Effector memory CD8-positive, alpha-beta T cell (primary cell): ENCODE data around the gene COG1.
A peak's percentile ranks its signal among the peaks of the same experiment; 100 is the strongest.

Experiments
- ATAC-seq: fragments of 150-1000 bp; cut with Tn5 transposase; replicated peaks from 2 replicates; pipeline ENCODE4 v1.10.0; 2021; ENCODE audit warnings: mild to moderate bottlenecking, moderate library complexity
- DNase-seq, 3 experiments: peaks; one replicate each; pipeline ENCODE4 v3.0.0; 2021
- H3K27ac Mint-ChIP-seq, 2 donors: one replicate each; pipeline ENCODE4 v1.8.0; 2022; ENCODE audit warnings: mild to moderate bottlenecking in 2 of 2, mixed read lengths in 2 of 2, moderate library complexity in 2 of 2
- H3K27me3 Mint-ChIP-seq, 2 donors: one replicate each; pipeline ENCODE4 v1.8.0; 2022; ENCODE audit warnings: mixed read lengths in 2 of 2
- H3K36me3 Mint-ChIP-seq: one replicate; pipeline ENCODE4 v1.8.0; 2022; ENCODE audit warnings: mild to moderate bottlenecking, moderate library complexity, mixed read lengths; ENCODE audit not compliant: insufficient read depth
- H3K4me1 Mint-ChIP-seq, 2 donors: one replicate each; pipeline ENCODE4 v1.8.0; 2022; ENCODE audit warnings: low read depth in 2 of 2, mixed read lengths in 2 of 2
- H3K4me3 Mint-ChIP-seq, 2 donors: one replicate each; pipeline ENCODE4 v1.8.0; 2022; ENCODE audit warnings: mild to moderate bottlenecking in 2 of 2, mixed read lengths in 2 of 2, moderate library complexity in 2 of 2
- H3K9me3 Mint-ChIP-seq, 2 donors: one replicate each; pipeline ENCODE4 v1.8.0; 2022; ENCODE audit warnings: mixed read lengths in 2 of 2

The COG1 gene

GRCh38 chr17:73232587-73233373, 39.9 kb downstream of the COG1 start:
- Mint-ChIP-seq H3K4me3 (peak overlapping the region; percentile 94 to 95), H3K36me3 (peaks cover 25% of the 10 kb centered on the region), H3K27ac (peak overlapping the region; percentile 97), H3K27me3 (no peaks in the 10 kb centered on the region), H3K9me3 (no peaks in the 10 kb centered on the region), H3K4me1 (peaks cover 50 to 54% of the 10 kb centered on the region in 2 donors)
- ATAC-seq (peak; percentile 46), DNase-seq (peak in 1 of 3 experiments; percentile 4)

GRCh38 chr17:73234736-73235135, 41.9 kb downstream of the COG1 start:
- H3K27ac Mint-ChIP-seq: no peak overlapping the region

GRCh38 chr17:73237714-73238113, 44.9 kb downstream of the COG1 start:
- H3K36me3 Mint-ChIP-seq: peaks cover 9% of the 10 kb centered on the region
- peak overlapping the region; percentile 9 to 63 for H3K27ac Mint-ChIP-seq
- H3K9me3 Mint-ChIP-seq: no peaks in the 10 kb centered on the region
- no peaks in the 10 kb centered on the region for H3K27me3 Mint-ChIP-seq
- H3K4me3 Mint-ChIP-seq: peak overlapping the region; percentile 7 to 40
- ATAC-seq (peak; percentile 44), DNase-seq (no peak)
- peaks cover 25 to 27% of the 10 kb centered on the region in 2 donors for H3K4me1 Mint-ChIP-seq

More at GRCh38 chr17:73234736-73235135, 41.9 kb downstream of the COG1 start:
- Mint-ChIP-seq H3K27me3 (no peaks in the 10 kb centered on the region), H3K9me3 (no peaks in the 10 kb centered on the region), H3K4me1 (peaks cover 39 to 42% of the 10 kb centered on the region in 2 donors), H3K36me3 (peaks cover 25% of the 10 kb centered on the region), H3K4me3 (no peak overlapping the region)
- DNase-seq (no peak), ATAC-seq (no peak)

- Mint-ChIP-seq H3K9me3 (no peaks in the 10 kb centered on the region), H3K4me1 (peaks cover 12 to 17% of the 10 kb centered on the region in 2 donors), H3K27me3 (no peaks in the 10 kb centered on the region), H3K36me3 (peaks cover 24% of the 10 kb centered on the region), H3K27ac (no peak overlapping the region), H3K4me3 (no peak overlapping the region)
- no peak for ATAC-seq
- no peak for DNase-seq
Observed at GRCh38 chr17:73240561-73240960, 47.7 kb downstream of the COG1 start.

GRCh38 chr17:73247726-73248125, 54.9 kb downstream of the COG1 start:
- no peaks in the 10 kb centered on the region for H3K27me3 Mint-ChIP-seq
- ATAC-seq: no peak
- no peak for DNase-seq
- H3K4me1 Mint-ChIP-seq: no peaks in the 10 kb centered on the region
- no peak overlapping the region for H3K4me3 Mint-ChIP-seq
- peak overlapping the region in 1 of 2 donors; percentile 8 for H3K27ac Mint-ChIP-seq
- no peaks in the 10 kb centered on the region for H3K9me3 Mint-ChIP-seq
- H3K36me3 Mint-ChIP-seq: peaks cover 32% of the 10 kb centered on the region

- H3K27me3 Mint-ChIP-seq: no peaks in the 10 kb centered on the region
- no peaks in the 10 kb centered on the region for H3K9me3 Mint-ChIP-seq
- no peak overlapping the region for H3K4me3 Mint-ChIP-seq
- DNase-seq (no peak), ATAC-seq (no peak)
- no peaks in the 10 kb centered on the region for H3K4me1 Mint-ChIP-seq
- H3K27ac Mint-ChIP-seq: no peak overlapping the region
- H3K36me3 Mint-ChIP-seq: peaks cover 28% of the 10 kb centered on the region
Observed at GRCh38 chr17:73248532-73248931, 55.7 kb downstream of the COG1 start.

GRCh38 chr17:73249700-73250099, 56.8 kb downstream of the COG1 start:
- ATAC-seq (no peak), DNase-seq (no peak)
- no peaks in the 10 kb centered on the region for H3K4me1 Mint-ChIP-seq
- no peak overlapping the region for H3K4me3 Mint-ChIP-seq
- no peaks in the 10 kb centered on the region for H3K9me3 Mint-ChIP-seq
- no peaks in the 10 kb centered on the region for H3K27me3 Mint-ChIP-seq
- peaks cover 16% of the 10 kb centered on the region for H3K36me3 Mint-ChIP-seq
- H3K27ac Mint-ChIP-seq: no peak overlapping the region

- DNase-seq: no peak
- Mint-ChIP-seq H3K27ac (peak overlapping the region; percentile 59 to 72), H3K36me3 (peaks cover 10% of the 10 kb centered on the region), H3K4me3 (no peak overlapping the region), H3K9me3 (no peaks in the 10 kb centered on the region), H3K4me1 (peaks cover 0 to 3% of the 10 kb centered on the region in 2 donors), H3K27me3 (peaks cover 0 to 5% of the 10 kb centered on the region in 2 donors)
- ATAC-seq: no peak
Observed at GRCh38 chr17:73250851-73251640, 58.2 kb downstream of the COG1 start.

- ATAC-seq: no peak
- no peak for DNase-seq
- Mint-ChIP-seq H3K9me3 (no peaks in the 10 kb centered on the region), H3K4me3 (no peak overlapping the region), H3K36me3 (peaks cover 7% of the 10 kb centered on the region), H3K4me1 (peaks cover 0 to 3% of the 10 kb centered on the region in 2 donors), H3K27ac (no peak overlapping the region), H3K27me3 (peaks cover 0 to 5% of the 10 kb centered on the region in 2 donors)
Observed at GRCh38 chr17:73251871-73252270, 59.0 kb downstream of the COG1 start.

- peaks cover 0 to 3% of the 10 kb centered on the region in 2 donors for H3K4me1 Mint-ChIP-seq
- peak; percentile 70 for ATAC-seq
- H3K36me3 Mint-ChIP-seq: no peaks in the 10 kb centered on the region
- no peak overlapping the region for H3K27ac Mint-ChIP-seq
- DNase-seq: peak; percentile 41 to 48 (median 48)
- no peaks in the 10 kb centered on the region for H3K9me3 Mint-ChIP-seq
- peaks cover 0 to 15% of the 10 kb centered on the region in 2 donors for H3K27me3 Mint-ChIP-seq
- no peak overlapping the region for H3K4me3 Mint-ChIP-seq
Observed at GRCh38 chr17:73255671-73256181, 62.9 kb downstream of the COG1 start.

- no peak for ATAC-seq
- Mint-ChIP-seq H3K27ac (no peak overlapping the region), H3K4me3 (no peak overlapping the region), H3K27me3 (peaks cover 0 to 20% of the 10 kb centered on the region in 2 donors), H3K4me1 (peaks cover 0 to 3% of the 10 kb centered on the region in 2 donors), H3K9me3 (no peaks in the 10 kb centered on the region), H3K36me3 (no peaks in the 10 kb centered on the region)
- no peak for DNase-seq
Observed at GRCh38 chr17:73256220-73256619, 63.4 kb downstream of the COG1 start.

GRCh38 chr17:73257516-73257915, 64.7 kb downstream of the COG1 start:
- Mint-ChIP-seq H3K27me3 (peaks cover 0 to 33% of the 10 kb centered on the region in 2 donors), H3K36me3 (no peaks in the 10 kb centered on the region), H3K9me3 (no peaks in the 10 kb centered on the region), H3K4me1 (peaks cover 0 to 3% of the 10 kb centered on the region in 2 donors), H3K27ac (no peak overlapping the region), H3K4me3 (no peak overlapping the region)
- ATAC-seq: no peak
- DNase-seq: no peak
